Neural progenitor cell (in vitro differentiated cells): ENCODE measurements around the gene BHLHA9. TPM values are rescaled to one million over a fixed set of nuclear protein-coding genes. Genes with fewer than 3 reads are reported as not detected.
"Not testable (repeated sequence)": the region's sequence is repeated elsewhere in the genome, so short reads cannot be mapped to it uniquely, and the experiment has no call there.

ENCODE experiments used
- DNase-seq: peaks from one replicate; pipeline ENCODE4 v3.0.0-alpha.2; 2016; ENCODE audit warnings: low spot score
- H2AFZ ChIP-seq: fragments of 200-600 bp; sonication (generic); replicated peaks from 2 replicates; pipeline ENCODE4 v1.6.1; 2016; ENCODE audit warnings: antibody characterized with exemption
- H3F3A ChIP-seq: fragments of 200-600 bp; sonication (generic); 2 replicates; pipeline ENCODE4 v1.6.1; 2016; ENCODE audit warnings: antibody characterized with exemption, low read depth
- H3K27ac ChIP-seq: fragments of 200-600 bp; sonication (generic); 2 replicates; pipeline ENCODE4 v1.5.1; 2016; ENCODE audit warnings: mild to moderate bottlenecking
- H3K27me3 ChIP-seq: fragments of 200-600 bp; sonication (generic); 2 replicates; pipeline ENCODE4 v1.6.1; 2016; ENCODE audit warnings: mild to moderate bottlenecking, moderate library complexity
- H3K36me3 ChIP-seq: fragments of 200-600 bp; sonication (generic); 2 replicates; pipeline ENCODE4 v1.5.1; 2016
- H3K4me1 ChIP-seq: fragments of 200-600 bp; sonication (generic); 2 replicates; pipeline ENCODE4 v1.6.1; 2016; ENCODE audit warnings: mixed run types
- H3K4me2 ChIP-seq: fragments of 200-600 bp; sonication (generic); 2 replicates; pipeline ENCODE4 v1.6.1; 2016
- H3K4me3 ChIP-seq: fragments of 200-600 bp; sonication (generic); 2 replicates; pipeline ENCODE4 v1.5.1; 2016
- H3K79me2 ChIP-seq: fragments of 200-600 bp; sonication (generic); 2 replicates; pipeline ENCODE4 v1.6.1; 2016; ENCODE audit warnings: low read depth
- H3K9ac ChIP-seq: fragments of 200-600 bp; sonication (generic); 2 replicates; pipeline ENCODE4 v1.6.1; 2016
- H3K9me3 ChIP-seq: fragments of 200-600 bp; sonication (generic); 2 replicates; pipeline ENCODE4 v1.5.1; 2016; ENCODE audit warnings: low read depth
- H4K20me1 ChIP-seq: fragments of 200-600 bp; sonication (generic); 2 replicates; pipeline ENCODE4 v1.6.1; 2016; ENCODE audit warnings: low read depth
- H3K27ac Mint-ChIP-seq: 3 replicates; pipeline ENCODE4 v1.8.0; 2021; ENCODE audit warnings: mixed read lengths
- H3K27me3 Mint-ChIP-seq: 2 replicates; pipeline ENCODE4 v1.8.0; 2022; ENCODE audit warnings: low read depth, mild to moderate bottlenecking, inconsistent platforms, moderate library complexity, mixed read lengths; ENCODE audit not compliant: insufficient read depth
- H3K36me3 Mint-ChIP-seq: 3 replicates; pipeline ENCODE4 v1.8.0; 2021; ENCODE audit warnings: mixed read lengths
- H3K4me1 Mint-ChIP-seq: 3 replicates; pipeline ENCODE4 v1.8.0; 2021; ENCODE audit warnings: mixed read lengths
- H3K4me3 Mint-ChIP-seq: 3 replicates; pipeline ENCODE4 v1.8.0; 2021; ENCODE audit warnings: mild to moderate bottlenecking, moderate library complexity, mixed read lengths
- H3K9me3 Mint-ChIP-seq: 3 replicates; pipeline ENCODE4 v1.8.0; 2020; ENCODE audit warnings: mixed read lengths
- CTCF ChIP-seq: fragments of 200-600 bp; sonication (generic); IDR thresholded peaks from 2 replicates; pipeline ENCODE4 v1.5.1; 2017; ENCODE audit warnings: antibody characterized with exemption, mild to moderate bottlenecking
- EZH2 ChIP-seq: fragments of 200-600 bp; sonication (generic); IDR thresholded peaks from 2 replicates; pipeline ENCODE4 v1.6.1; 2017; ENCODE audit warnings: antibody characterized with exemption, mild to moderate bottlenecking, moderate library complexity
- EZH2phosphoT487 ChIP-seq: fragments of 200-600 bp; sonication (generic); IDR thresholded peaks from 2 replicates; pipeline ENCODE4 v1.6.1; 2017; ENCODE audit warnings: antibody characterized with exemption
- total RNA-seq: library from RNA; depleted of rRNA; stranded (reverse); fragments of >200 nt; gene quantifications from 2 replicates; pipeline ENCODE4 v1.2.3, GENCODE V29; 2015; ENCODE audit warnings: low replicate concordance

BHLHA9 gene
- total RNA-seq, 1 donor from 2014 or later = not detected

- H3K36me3 ChIP-seq = no peaks in the 10 kb centered on the region
- H3K4me2 ChIP-seq = no peak overlapping the region
- DNase-seq = no peak
- no peaks in the 10 kb centered on the region for H4K20me1 ChIP-seq
- H3K9me3 ChIP-seq = no peaks in the 10 kb centered on the region
- peaks cover 2% of the 10 kb centered on the region for H3K9me3 Mint-ChIP-seq
- H3K36me3 Mint-ChIP-seq = no peaks in the 10 kb centered on the region
- no peak overlapping the region for H3K27ac Mint-ChIP-seq
- H3K27me3 Mint-ChIP-seq = peaks cover 14% of the 10 kb centered on the region
- no peak overlapping the region for H3K4me3 Mint-ChIP-seq
- no peak overlapping the region for H3K27ac ChIP-seq
- no peaks in the 10 kb centered on the region for H3K4me1 ChIP-seq
- H3K27me3 ChIP-seq = peaks cover 21% of the 10 kb centered on the region
- no peaks in the 10 kb centered on the region for H3K79me2 ChIP-seq
- no peak for TF ChIP-seq EZH2phosphoT487
- no peak for TF ChIP-seq CTCF
- TF ChIP-seq EZH2 = no peak
- no peak overlapping the region for H3K9ac ChIP-seq
- H3F3A ChIP-seq = no peaks in the 10 kb centered on the region
- no peak overlapping the region for H2AFZ ChIP-seq
- no peak overlapping the region for H3K4me3 ChIP-seq
- peaks cover 7% of the 10 kb centered on the region for H3K4me1 Mint-ChIP-seq
These were observed 32.8 kb upstream of the BHLHA9 start for GRCh38 chr17:1237471-1237870.

- Histone ChIP-seq H3K4me2 (no peak overlapping the region), H4K20me1 (no peaks in the 10 kb centered on the region), H3K27ac (no peak overlapping the region), H3K9me3 (no peaks in the 10 kb centered on the region), H2AFZ (no peak overlapping the region), H3K27me3 (peaks cover 16% of the 10 kb centered on the region), H3F3A (no peaks in the 10 kb centered on the region), H3K36me3 (no peaks in the 10 kb centered on the region), H3K79me2 (no peaks in the 10 kb centered on the region), H3K4me3 (no peak overlapping the region), H3K9ac (no peak overlapping the region), H3K4me1 (no peaks in the 10 kb centered on the region)
- H3K4me1 Mint-ChIP-seq = peaks cover 7% of the 10 kb centered on the region
- H3K27me3 Mint-ChIP-seq = peaks cover 8% of the 10 kb centered on the region
- H3K9me3 Mint-ChIP-seq = no peaks in the 10 kb centered on the region
- no peaks in the 10 kb centered on the region for H3K36me3 Mint-ChIP-seq
- no peak overlapping the region for H3K4me3 Mint-ChIP-seq
- TF ChIP-seq EZH2 (no peak), EZH2phosphoT487 (no peak), CTCF (no peak)
- no peak overlapping the region for H3K27ac Mint-ChIP-seq
- DNase-seq = no peak
These were observed 31.0 kb upstream of the BHLHA9 start for GRCh38 chr17:1239210-1239609.

GRCh38 chr17:1240426-1240825 lies 29.8 kb upstream of the BHLHA9 start:
- H3K27ac Mint-ChIP-seq, H3K4me3 Mint-ChIP-seq, H3K4me3 ChIP-seq, H3K9me3 ChIP-seq, H3K4me1 ChIP-seq, H3K36me3 Mint-ChIP-seq, H3K79me2 ChIP-seq, H3K27ac ChIP-seq, H3K9me3 Mint-ChIP-seq, H3K36me3 ChIP-seq, H3K4me2 ChIP-seq, H3F3A ChIP-seq, DNase-seq, H3K4me1 Mint-ChIP-seq, H3K9ac ChIP-seq, H4K20me1 ChIP-seq, H2AFZ ChIP-seq: not testable (repeated sequence)
- H3K27me3 ChIP-seq = peaks cover 16% of the 10 kb centered on the region
- peaks cover 14% of the 10 kb centered on the region for H3K27me3 Mint-ChIP-seq

- Histone ChIP-seq H3K4me2 (no peak overlapping the region), H3K4me3 (no peak overlapping the region), H3K9ac (no peak overlapping the region), H3K27ac (no peak overlapping the region), H3K9me3 (no peaks in the 10 kb centered on the region), H3K79me2 (no peaks in the 10 kb centered on the region), H3F3A (no peaks in the 10 kb centered on the region), H3K27me3 (peaks cover 16% of the 10 kb centered on the region), H2AFZ (no peak overlapping the region), H3K36me3 (no peaks in the 10 kb centered on the region), H3K4me1 (no peaks in the 10 kb centered on the region), H4K20me1 (no peaks in the 10 kb centered on the region)
- Mint-ChIP-seq H3K36me3 (no peaks in the 10 kb centered on the region), H3K27ac (peak overlapping the region; percentile 74), H3K4me3 (peak overlapping the region; percentile 21), H3K27me3 (peaks cover 11% of the 10 kb centered on the region), H3K4me1 (peaks cover 4% of the 10 kb centered on the region), H3K9me3 (no peaks in the 10 kb centered on the region)
- TF ChIP-seq EZH2 (no peak), CTCF (no peak), EZH2phosphoT487 (no peak)
- DNase-seq = no peak
These were observed 28.3 kb upstream of the BHLHA9 start for GRCh38 chr17:1241929-1242328.
